H9 (cell line): ENCODE measurements around the gene ELOF1. TPM values are rescaled to one million over a fixed set of nuclear protein-coding genes. Genes with fewer than 3 reads are reported as not detected.

Source experiments
- DNase-seq: peaks from one replicate; pipeline ENCODE4 v3.0.0-alpha.2; 2017
- H2AFZ ChIP-seq: one replicate; pipeline ENCODE4 v1.6.1; 2013; ENCODE audit warnings: mild to moderate bottlenecking, low read length, control low read depth, moderate library complexity
- H2AK5ac ChIP-seq: 2 replicates; pipeline ENCODE4 v1.6.1; 2013; ENCODE audit warnings: low read length, control low read depth, mixed read lengths; ENCODE audit not compliant: insufficient read length
- H2BK120ac ChIP-seq: one replicate; pipeline ENCODE4 v1.6.1; 2013; ENCODE audit warnings: low read depth, mild to moderate bottlenecking, low read length, control low read depth, inconsistent platforms; ENCODE audit not compliant: poor library complexity, severe bottlenecking
- H2BK12ac ChIP-seq: 2 replicates; pipeline ENCODE4 v1.6.1; 2013; ENCODE audit warnings: low read length, control low read depth, mixed read lengths, low read depth; ENCODE audit not compliant: insufficient read length
- H2BK15ac ChIP-seq: 2 replicates; pipeline ENCODE4 v1.6.1; 2013; ENCODE audit warnings: low read depth, low read length, control low read depth
- H2BK20ac ChIP-seq: one replicate; pipeline ENCODE4 v1.6.1; 2013; ENCODE audit warnings: low read depth, mild to moderate bottlenecking, low read length, control low read depth, inconsistent platforms; ENCODE audit not compliant: poor library complexity, severe bottlenecking
- H2BK5ac ChIP-seq: 2 replicates; pipeline ENCODE4 v1.6.1; 2013; ENCODE audit warnings: low read length, control low read depth, mixed read lengths; ENCODE audit not compliant: insufficient read length
- H3K14ac ChIP-seq: 2 replicates; pipeline ENCODE4 v1.6.1; 2013; ENCODE audit warnings: low read length, control low read depth; ENCODE audit not compliant: insufficient read depth
- H3K18ac ChIP-seq: 2 replicates; pipeline ENCODE4 v1.6.1; 2013; ENCODE audit warnings: low read depth, mild to moderate bottlenecking, mixed read lengths, low read length, control low read depth; ENCODE audit not compliant: insufficient read length
- H3K23ac ChIP-seq: 2 replicates; pipeline ENCODE4 v1.6.1; 2013; ENCODE audit warnings: low read length, control low read depth, mixed read lengths, low read depth; ENCODE audit not compliant: insufficient read length
- H3K23me2 ChIP-seq: 2 replicates; pipeline ENCODE4 v1.6.1; 2013; ENCODE audit warnings: low read depth, mild to moderate bottlenecking, mixed read lengths, low read length, control low read depth; ENCODE audit not compliant: insufficient read length, poor library complexity, severe bottlenecking
- H3K27ac ChIP-seq: 2 replicates; pipeline ENCODE4 v1.5.1; 2013; ENCODE audit warnings: low read length, control low read depth, mixed read lengths, low read depth; ENCODE audit not compliant: insufficient read length
- H3K27me3 ChIP-seq: 2 replicates; pipeline ENCODE4 v1.6.1; 2013; ENCODE audit warnings: low read length, control low read depth, inconsistent platforms; ENCODE audit not compliant: insufficient read depth
- H3K4ac ChIP-seq: 2 replicates; pipeline ENCODE4 v1.6.1; 2013; ENCODE audit warnings: low read depth, mild to moderate bottlenecking, control low read depth, inconsistent platforms, low read length, moderate library complexity
- H3K4me1 ChIP-seq: 2 replicates; pipeline ENCODE4 v1.6.1; 2013; ENCODE audit warnings: low read length, control low read depth, inconsistent platforms; ENCODE audit not compliant: insufficient read depth
- H3K4me2 ChIP-seq: 2 replicates; pipeline ENCODE4 v1.6.1; 2013; ENCODE audit warnings: low read length, control low read depth, mixed read lengths; ENCODE audit not compliant: insufficient read length, insufficient read depth
- H3K56ac ChIP-seq: 2 replicates; pipeline ENCODE4 v1.6.1; 2013; ENCODE audit warnings: low read depth, mild to moderate bottlenecking, mixed read lengths, low read length, control low read depth; ENCODE audit not compliant: insufficient read length
- H3K79me1 ChIP-seq: 2 replicates; pipeline ENCODE4 v1.6.1; 2013; ENCODE audit warnings: low read depth, mild to moderate bottlenecking, moderate library complexity, low read length, control low read depth, inconsistent platforms; ENCODE audit not compliant: insufficient read depth, poor library complexity, severe bottlenecking
- H3K79me2 ChIP-seq: 2 replicates; pipeline ENCODE4 v1.6.1; 2013; ENCODE audit warnings: low read length, control low read depth, inconsistent platforms; ENCODE audit not compliant: insufficient read depth
- H3K9ac ChIP-seq: 2 replicates; pipeline ENCODE4 v1.6.1; 2013; ENCODE audit warnings: low read length, control low read depth, mixed read lengths; ENCODE audit not compliant: insufficient read length; ENCODE audit errors: extremely low read depth
- H3K9me3 ChIP-seq: one replicate; pipeline ENCODE4 v1.6.1; 2013; ENCODE audit warnings: low read depth, low read length, inconsistent platforms; ENCODE audit not compliant: control insufficient read depth
- H3T11ph ChIP-seq: one replicate; pipeline ENCODE4 v1.6.1; 2013; ENCODE audit warnings: mild to moderate bottlenecking, low read length, control low read depth, inconsistent platforms
- H4K20me1 ChIP-seq: one replicate; pipeline ENCODE4 v1.6.1; 2013; ENCODE audit not compliant: control insufficient read depth, insufficient read length, insufficient read depth
- H4K5ac ChIP-seq: 2 replicates; pipeline ENCODE4 v1.6.1; 2013; ENCODE audit warnings: low read depth, mild to moderate bottlenecking, mixed read lengths, low read length, control low read depth; ENCODE audit not compliant: insufficient read length
- H4K8ac ChIP-seq: replicated peaks from 2 replicates; pipeline ENCODE4 v1.6.1; 2013; ENCODE audit warnings: low read length, control low read depth, mixed read lengths, low read depth; ENCODE audit not compliant: insufficient read length
- H4K91ac ChIP-seq: 2 replicates; pipeline ENCODE4 v1.6.1; 2013; ENCODE audit warnings: low read depth, mild to moderate bottlenecking, moderate library complexity, mixed read lengths, low read length, control low read depth; ENCODE audit not compliant: insufficient read length
- H3K27ac Mint-ChIP-seq, 3 experiments: 2 replicates in 2 of 3; 3 replicates in 1 of 3; pipeline ENCODE4 v1.8.0; 2020 to 2021; ENCODE audit warnings: mixed read lengths in 3 of 3, mild to moderate bottlenecking in 1 of 3, moderate library complexity in 1 of 3
- H3K27me3 Mint-ChIP-seq: 2 replicates; pipeline ENCODE4 v1.8.0; 2021; ENCODE audit warnings: low read depth, mild to moderate bottlenecking, moderate library complexity, mixed read lengths
- H3K36me3 Mint-ChIP-seq, 3 experiments: 2 replicates in 2 of 3; 3 replicates in 1 of 3; pipeline ENCODE4 v1.8.0; 2020 to 2021; ENCODE audit warnings: low read depth in 3 of 3, mixed read lengths in 3 of 3; ENCODE audit not compliant: insufficient read depth in 1 of 3
- H3K4me1 Mint-ChIP-seq, 2 experiments: 2 replicates each; pipeline ENCODE4 v1.8.0; 2020; ENCODE audit warnings: mixed read lengths in 2 of 2
- H3K4me3 Mint-ChIP-seq, 2 experiments: 2 replicates in 1 of 2; 3 replicates in 1 of 2; pipeline ENCODE4 v1.8.0; 2020 to 2021; ENCODE audit warnings: mild to moderate bottlenecking in 2 of 2, mixed read lengths in 2 of 2, moderate library complexity in 1 of 2
- H3K9me3 Mint-ChIP-seq, 2 experiments: 2 replicates in 1 of 2; 3 replicates in 1 of 2; pipeline ENCODE4 v1.8.0; 2020; ENCODE audit warnings: mild to moderate bottlenecking in 2 of 2, mixed read lengths in 2 of 2, moderate library complexity in 1 of 2
- CTCF ChIP-seq: fragments of 200-600 bp; sonication (generic); conservative IDR thresholded peaks from 3 replicates; pipeline ENCODE4 v1.8.0; 2021; ENCODE audit warnings: antibody characterized with exemption, mild to moderate bottlenecking
- WGBS: extraction: QIAGEN DNeasy Blood & Tissue Kit; methylation state at CpG from one replicate; pipeline ENCODE4 v1.1.7; 2013; ENCODE audit warnings: missing lambda C conversion rate, low lambda C conversion rate, mixed read lengths; ENCODE audit not compliant: insufficient read length; ENCODE audit errors: extremely low coverage; 5-methylcytosine and 5-hydroxymethylcytosine counted together
- total RNA-seq: library from RNA; stranded (reverse); gene quantifications from 2 replicates; pipeline ENCODE4 v1.2.1, GENCODE V29; 2021

ELOF1 gene
- total RNA-seq, 1 experiment from 2014 or later = 84.9 TPM

- no peaks in the 10 kb centered on the region for H3K23me2 ChIP-seq
- no peak overlapping the region for H2BK15ac ChIP-seq
- no peak overlapping the region for H3T11ph ChIP-seq
- no peak for DNase-seq
- no peak overlapping the region for H3K56ac ChIP-seq
- H3K4ac ChIP-seq = no peak overlapping the region; the same call in 1 of the 2 replicates
- no peaks in the 10 kb centered on the region for H3K9me3 ChIP-seq
- H4K8ac ChIP-seq = no peak overlapping the region
- Mint-ChIP-seq H3K9me3 (no peaks in the 10 kb centered on the region; a peak in 1 of 5 replicates), H3K36me3 (no peaks in the 10 kb centered on the region), H3K27me3 (peaks cover 4% of the 10 kb centered on the region), H3K27ac (peak overlapping the region in 2 of 3 experiments; percentile 42 to 44; a peak in 1 of 7 replicates), H3K4me3 (no peak overlapping the region), H3K4me1 (peaks cover 2% of the 10 kb centered on the region in 2 experiments; a peak in 1 of 4 replicates)
- no peaks in the 10 kb centered on the region for H3K4me1 ChIP-seq
- no peak overlapping the region for H2BK120ac ChIP-seq
- H3K23ac ChIP-seq = no peak overlapping the region
- H3K18ac ChIP-seq = no peak overlapping the region
- no peak overlapping the region for H4K5ac ChIP-seq
- H2AFZ ChIP-seq = no peak overlapping the region
- H3K79me2 ChIP-seq = no peaks in the 10 kb centered on the region
- no peak; the same call in 2 of the 3 replicates for TF ChIP-seq CTCF
- H3K79me1 ChIP-seq = no peaks in the 10 kb centered on the region
- H2AK5ac ChIP-seq = no peak overlapping the region
- H2BK20ac ChIP-seq = no peak overlapping the region
- no peak overlapping the region for H3K4me2 ChIP-seq
- no peak overlapping the region for H3K14ac ChIP-seq
- no CpG with 5 or more reads among the region's 13 CpGs for WGBS
- no peaks in the 10 kb centered on the region for H4K20me1 ChIP-seq
- no peak overlapping the region for H2BK5ac ChIP-seq
- H2BK12ac ChIP-seq = no peak overlapping the region
- no peak overlapping the region for H3K9ac ChIP-seq
- H4K91ac ChIP-seq = no peak overlapping the region
- no peak overlapping the region for H3K27ac ChIP-seq
- H3K27me3 ChIP-seq = no peaks in the 10 kb centered on the region
These were observed 29.1 kb upstream of the ELOF1 start for GRCh38 chr19:11587975-11588631.
